Activated T-cell treated with anti-CD3 and anti-CD28 coated beads for 1 hour (primary cell): ENCODE measurements around the gene ATAD3C.
"Not testable (repeated sequence)": the region's sequence is repeated elsewhere in the genome, so short reads cannot be mapped to it uniquely, and the experiment has no call there.

Experiments used
- DNase-seq: peaks from one replicate; pipeline ENCODE4 v3.0.0-alpha.2; 2020; ENCODE audit warnings: low read depth

The ATAD3C gene

DNA sequence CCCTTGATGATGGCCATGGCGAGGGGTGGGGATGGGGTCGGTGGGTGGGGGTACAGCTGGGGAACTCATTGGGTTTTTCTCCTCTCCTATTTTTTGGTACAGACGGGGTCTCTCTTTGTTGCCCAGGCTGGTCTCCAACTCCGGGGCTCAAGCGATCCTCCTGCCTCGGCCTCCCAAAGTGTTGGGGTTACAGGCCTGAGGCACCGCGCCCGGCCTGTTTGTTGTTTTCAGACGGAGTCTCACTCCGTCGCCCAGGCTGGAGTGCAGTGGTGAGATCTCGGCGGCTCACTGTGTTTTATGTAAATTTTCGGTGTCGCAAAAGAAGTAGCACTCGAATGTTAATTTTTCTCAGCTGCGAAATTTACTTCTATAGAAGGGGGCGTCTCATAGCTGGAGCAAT is 2.9 kb upstream of the ATAD3C start:
- not testable (repeated sequence) for DNase-seq

DNA sequence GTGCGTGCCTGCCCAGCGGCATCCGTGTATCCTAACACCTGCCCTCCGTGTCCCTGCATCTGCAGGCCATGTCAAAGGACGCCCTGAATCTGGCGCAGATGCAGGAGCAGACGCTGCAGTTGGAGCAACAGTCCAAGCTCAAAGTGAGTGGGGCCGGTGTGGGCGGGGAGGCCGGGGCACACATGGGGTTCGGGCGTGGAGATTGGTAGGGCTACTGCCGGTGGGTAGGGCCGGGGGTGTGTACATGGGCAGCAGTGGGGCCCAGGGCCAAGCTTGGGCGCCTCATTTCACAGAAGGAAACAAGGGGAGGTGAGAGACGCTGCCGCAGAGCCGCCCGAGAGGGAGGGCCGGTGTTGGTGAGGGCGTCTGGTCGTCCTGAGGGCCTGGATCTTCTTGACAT is 1.1 kb downstream of the ATAD3C start:
- not testable (repeated sequence) for DNase-seq

DNA sequence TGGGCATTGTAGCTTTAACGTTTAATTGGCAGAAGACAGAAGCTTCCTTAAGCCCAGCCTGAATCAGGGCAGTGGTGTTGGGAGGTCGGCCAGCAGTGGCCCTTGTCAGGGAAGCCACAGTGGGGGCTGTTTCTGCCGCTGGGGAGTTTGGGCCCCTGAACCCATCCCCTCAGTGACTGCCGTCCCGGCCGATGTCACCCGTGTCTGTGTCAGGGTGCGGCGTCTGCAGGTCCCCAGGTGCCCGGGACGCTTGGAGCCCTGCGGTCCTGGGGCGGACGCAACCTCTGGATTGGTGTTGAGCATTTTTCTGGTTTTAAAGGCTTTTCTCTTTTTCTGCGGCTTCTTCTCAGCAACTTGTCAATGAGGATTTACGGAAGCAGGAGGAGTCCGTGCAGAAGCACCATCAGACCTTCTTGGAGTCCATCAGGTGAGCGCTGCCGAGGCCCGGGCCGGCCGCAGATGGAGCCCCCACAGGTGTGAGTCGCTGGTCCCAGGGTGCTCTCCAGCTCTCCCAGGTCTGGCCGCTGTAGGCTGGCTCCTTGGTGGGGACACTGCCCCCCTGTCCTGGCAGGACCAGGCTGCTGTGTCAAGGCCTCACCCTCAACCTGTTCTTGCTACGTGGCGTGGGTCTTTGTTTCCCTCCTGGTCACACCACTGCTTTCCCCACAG is 2.3 kb downstream of the ATAD3C start:
- DNase-seq = no peak

DNA sequence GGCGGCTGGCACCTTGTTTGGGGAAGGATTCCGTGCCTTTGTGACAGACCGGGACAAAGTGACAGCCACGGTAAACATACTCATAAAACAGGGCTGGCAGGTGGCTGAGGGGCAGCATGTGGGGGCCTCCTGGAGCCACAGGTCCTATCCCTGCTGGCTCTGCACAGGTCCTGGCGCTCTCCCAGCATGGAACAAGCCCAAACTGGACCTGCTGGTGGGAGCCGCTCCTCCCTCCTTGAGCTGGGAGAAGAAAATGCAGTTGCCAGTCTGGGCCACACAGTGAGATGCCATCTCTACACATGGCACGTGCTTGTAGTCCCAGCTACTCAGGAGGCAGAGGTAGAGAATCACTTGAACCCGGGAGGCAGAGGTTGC is 2.9 kb downstream of the ATAD3C start:
- not testable (repeated sequence) for DNase-seq

DNA sequence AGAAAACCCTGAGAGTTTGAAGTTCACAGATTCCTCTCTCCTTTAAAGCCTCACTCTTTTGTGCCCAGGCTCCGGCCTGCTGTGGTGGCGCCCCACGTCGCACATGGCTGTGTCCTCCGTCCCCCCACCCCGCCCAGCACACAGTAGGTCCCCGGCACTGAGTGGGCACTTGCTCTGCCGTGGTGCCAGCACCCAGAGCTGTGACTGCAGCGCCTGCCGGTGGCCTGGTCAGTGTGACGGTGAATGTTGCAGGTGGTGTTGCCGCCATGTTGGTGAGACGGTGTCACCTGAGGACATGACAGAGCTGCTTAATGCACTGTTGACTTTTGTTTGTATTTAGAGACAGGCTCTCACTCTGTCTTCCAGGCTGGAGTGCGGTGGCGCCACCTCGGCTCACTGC is 3.4 kb downstream of the ATAD3C start:
- DNase-seq = no peak

DNA sequence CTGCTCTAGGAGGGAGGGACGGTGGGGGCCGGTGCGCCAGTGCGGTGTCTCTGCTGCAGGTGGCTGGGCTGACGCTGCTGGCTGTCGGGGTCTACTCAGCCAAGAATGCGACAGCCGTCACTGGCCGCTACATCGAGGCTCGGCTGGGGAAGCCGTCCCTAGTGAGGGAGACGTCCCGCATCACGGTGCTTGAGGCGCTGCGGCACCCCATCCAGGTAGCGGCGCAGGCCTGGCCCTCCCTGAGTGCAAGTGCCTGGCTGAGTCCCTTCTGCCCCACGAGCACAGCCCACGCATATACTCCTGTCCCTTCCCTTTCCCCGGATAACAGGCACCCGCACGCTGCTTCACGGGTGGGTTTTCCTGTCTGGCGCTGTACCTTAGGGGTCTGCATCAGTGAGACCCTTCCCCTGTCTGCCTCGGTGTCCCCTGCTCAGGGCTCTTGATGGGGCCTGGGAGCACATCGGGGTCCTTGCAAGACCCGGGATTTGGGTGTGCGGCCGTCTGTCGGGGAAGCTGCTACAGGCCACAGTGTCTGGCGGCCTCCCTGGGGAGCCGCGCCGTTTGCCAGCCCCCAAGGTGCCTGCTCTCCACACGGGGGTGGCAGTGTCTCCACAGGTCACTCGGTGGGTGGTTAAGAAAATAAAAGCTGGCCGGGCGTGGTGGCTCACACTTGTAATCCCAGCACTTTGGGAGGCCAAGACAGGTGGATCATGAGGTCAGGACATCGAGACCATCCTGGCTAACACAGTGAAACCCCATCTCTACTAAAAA is 5.0 kb downstream of the ATAD3C start:
- not testable (repeated sequence) for DNase-seq

DNA sequence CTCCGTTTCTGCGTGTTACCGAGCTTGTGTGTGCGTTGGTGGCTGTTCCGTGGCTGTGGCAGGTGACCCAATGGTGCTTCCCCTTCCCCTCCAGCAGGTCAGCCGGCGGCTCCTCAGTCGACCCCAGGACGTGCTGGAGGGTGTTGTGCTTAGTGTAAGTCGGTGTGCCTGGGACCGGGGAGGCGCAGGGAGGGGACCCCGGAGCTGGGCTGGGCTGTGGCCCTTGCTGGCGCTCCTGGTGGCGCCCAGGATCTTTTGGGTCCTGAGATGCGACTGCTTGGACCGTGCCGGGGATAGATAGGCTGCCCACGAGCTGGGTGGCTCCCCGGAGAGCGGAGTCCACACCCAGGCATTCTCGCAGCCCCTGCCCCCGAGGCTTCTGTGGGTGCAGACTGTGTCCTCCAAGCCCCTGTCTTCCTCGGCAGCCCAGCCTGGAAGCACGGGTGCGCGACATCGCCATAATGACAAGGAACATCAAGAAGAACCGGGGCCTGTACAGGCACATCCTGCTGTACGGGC is 5.9 kb downstream of the ATAD3C start:
- DNase-seq = no peak

DNA sequence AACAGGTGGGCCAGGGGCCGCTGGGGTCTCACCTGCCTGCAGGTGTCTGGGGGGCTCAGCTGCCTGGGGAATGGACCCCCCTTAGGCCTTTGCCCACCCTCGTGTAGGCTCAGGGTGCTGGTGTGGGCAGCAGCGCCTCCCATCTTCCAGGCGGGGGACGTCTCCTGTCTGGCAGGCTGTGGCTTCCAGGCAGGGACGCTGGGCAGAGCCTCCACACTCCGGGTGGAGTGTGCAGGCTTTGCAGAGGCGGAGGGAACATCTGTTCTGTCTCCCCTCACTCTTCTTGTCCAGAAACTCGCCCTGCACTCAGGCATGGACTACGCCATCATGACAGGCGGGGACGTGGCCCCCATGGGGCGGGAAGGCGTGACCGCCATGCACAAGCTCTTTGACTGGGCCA is 6.4 kb downstream of the ATAD3C start:
- not testable (repeated sequence) for DNase-seq

DNA sequence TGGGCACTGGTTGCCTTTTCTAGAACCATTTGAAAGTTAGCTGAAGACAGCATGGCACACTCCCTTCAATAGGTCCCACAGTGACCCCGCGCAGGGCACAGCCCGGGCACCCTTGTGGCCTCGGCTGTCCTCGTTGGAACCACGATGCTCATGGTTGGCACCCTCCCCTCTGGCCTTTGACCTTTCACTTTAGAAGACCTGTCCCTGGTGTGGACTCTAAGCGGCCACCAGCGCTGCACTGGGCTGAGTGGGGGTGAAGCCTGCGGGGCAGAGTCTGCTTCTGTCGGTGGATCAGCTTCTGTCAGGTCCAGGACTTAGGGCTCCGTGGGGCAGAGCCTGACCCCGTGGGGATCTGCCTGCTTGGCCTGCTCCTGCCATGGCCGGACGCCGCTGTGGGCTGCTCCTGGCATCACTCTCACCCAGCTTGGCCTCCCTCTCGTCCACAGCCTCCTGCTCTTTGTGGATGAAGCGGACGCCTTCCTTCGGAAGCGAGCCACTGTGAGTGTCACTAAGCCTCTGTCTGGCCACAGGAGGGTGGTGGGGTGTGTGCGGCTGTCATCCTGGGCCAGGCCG is 7.3 kb downstream of the ATAD3C start:
- not testable (repeated sequence) for DNase-seq

DNA sequence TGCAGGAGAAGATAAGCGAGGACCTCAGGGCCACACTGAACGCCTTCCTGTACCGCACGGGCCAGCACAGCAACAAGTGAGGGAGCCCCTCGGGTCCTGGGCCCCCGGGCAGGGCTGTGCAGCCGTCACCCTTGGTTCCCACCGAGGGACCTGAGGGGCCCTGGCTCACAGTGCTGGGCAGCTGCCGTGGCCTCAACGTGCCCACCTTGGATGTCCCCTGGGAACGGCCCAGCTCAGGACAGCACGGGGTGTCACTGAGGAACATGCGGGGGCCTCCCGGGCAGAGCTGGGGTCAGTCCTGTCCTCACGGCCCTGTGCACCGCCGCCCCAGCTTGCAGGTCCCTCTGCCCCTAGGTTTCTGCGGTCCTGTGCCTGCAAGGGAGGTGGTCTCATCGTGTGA is 9.7 kb downstream of the ATAD3C start:
- not testable (repeated sequence) for DNase-seq

DNA sequence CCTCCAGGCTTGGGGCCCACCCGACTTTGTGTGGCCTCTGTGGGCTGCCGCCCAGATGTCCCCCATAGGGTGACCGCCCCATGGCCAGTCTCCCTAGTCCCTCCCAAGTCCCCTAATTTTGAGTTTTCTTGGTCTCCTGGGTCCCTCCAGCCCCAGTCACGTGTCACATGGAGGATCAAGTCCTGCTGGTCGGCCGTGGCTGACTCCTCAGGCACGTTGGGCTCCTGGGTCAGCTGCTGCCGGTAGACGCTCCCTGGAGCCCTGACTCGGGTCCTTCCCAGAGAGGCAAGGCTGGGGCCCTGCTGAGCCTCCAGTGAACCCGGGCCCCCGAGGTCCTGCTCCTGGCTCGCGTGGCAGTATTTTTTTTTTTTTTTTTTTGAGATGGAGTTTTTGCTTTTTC is 10.2 kb downstream of the ATAD3C start:
- DNase-seq = not testable (repeated sequence)

DNA sequence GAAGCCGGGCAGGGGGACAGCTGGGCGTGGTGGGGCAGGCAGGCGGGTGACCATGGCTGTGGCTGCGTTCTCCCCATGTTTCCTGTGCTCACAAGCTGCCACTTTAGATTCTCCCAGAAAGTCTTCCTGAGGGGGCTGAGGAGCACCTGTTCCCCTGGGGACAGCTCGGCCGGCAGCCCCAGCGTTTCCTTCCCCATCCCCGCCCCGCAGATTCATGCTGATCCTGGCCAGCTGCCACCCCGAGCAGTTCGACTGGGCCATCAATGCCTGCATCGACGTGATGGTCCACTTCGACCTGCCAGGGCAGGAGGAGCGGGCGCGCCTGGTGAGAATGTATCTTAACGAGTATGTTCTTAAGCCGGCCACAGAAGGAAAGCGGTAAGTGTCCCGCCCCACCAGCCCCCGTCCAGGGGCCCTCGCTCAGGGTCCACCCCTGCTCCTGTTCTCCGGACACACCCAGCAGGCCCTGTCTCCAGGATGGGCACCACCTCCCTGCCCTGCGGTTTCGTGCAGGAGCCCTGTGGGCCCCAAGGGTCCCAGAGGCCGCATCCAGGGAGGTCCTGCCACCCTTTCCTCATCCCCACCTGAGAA is 11.1 kb downstream of the ATAD3C start:
- DNase-seq = no peak

DNA sequence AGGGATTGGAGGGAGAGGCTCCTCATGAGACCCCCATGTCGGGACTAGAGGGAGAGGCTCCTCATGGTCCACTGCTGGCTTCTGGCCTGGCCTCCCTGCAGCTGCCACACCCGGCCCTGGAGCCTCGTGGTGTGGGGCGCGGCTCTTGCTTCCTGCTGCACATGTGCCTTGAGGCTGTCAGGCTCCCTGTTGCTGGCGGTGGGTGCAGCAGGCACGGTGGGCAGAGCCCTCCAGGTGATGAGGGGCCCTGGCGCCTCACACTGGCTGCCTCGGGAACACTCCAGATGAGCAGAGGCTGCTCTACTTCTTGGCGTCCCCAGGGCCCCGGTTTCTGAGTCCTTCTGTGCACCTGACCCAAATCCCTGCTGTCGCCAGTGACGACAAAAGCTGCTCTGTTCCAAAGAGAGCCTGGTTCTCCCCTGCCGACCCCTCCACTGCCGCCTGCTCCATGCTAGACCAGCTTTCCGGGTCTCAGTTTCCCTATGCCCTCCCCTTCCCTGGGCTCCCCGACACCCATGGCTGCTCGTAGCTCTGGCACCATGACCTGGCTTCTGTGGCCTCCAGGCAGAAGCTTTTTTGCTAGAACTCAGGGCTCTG is 12.3 kb downstream of the ATAD3C start:
- DNase-seq = no peak

DNA sequence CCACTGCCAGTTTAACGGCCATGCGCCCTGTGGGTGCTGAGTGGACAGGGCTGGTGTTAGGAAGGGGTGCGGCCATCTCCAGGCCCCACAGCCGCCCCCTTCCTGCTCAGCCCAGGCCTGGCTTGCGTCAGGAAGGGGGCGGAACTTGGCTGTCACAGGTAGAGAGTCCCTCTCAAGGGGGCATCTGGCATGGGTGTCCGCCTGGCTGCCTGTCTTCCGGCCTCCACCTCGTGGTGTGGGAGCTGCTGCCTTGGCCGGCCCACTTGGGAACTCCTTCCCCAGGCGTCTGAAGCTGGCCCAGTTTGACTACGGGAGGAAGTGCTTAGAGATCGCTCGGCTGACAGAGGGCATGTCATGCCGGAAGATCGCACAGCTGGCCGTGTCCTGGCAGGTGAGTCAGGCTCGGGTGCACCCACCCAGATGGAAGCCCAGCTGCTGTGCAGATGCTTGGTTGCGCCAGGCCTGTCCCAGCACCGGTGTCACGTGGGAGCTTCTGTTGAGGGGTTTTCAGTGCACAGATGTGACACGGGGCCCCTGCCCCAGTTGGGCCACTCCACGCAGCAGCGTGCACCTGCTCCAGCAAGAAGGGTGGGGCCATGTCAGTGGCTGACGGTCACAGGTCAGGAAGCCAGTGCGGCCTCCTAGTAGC is 13.0 kb downstream of the ATAD3C start:
- DNase-seq = no peak

DNA sequence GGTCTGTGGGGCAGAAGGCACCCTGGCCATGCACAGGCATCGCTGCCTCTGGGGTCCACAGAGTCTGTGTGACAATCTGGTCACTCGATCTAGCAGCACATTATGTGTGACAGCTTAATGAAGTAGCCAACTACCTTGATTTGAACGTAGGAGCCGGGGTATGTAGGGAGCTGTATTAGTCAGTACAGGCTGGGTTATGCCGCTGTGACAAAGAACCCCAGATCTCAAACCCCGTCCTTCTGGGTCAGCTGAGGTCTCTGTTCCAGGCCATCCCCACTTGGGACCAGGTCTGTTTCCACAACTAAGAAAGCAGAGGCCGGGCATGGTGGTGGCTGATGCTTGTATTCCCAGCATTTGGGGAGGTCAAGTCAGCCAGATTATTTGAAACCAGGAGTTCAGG is 13.8 kb downstream of the ATAD3C start:
- DNase-seq = no peak

DNA sequence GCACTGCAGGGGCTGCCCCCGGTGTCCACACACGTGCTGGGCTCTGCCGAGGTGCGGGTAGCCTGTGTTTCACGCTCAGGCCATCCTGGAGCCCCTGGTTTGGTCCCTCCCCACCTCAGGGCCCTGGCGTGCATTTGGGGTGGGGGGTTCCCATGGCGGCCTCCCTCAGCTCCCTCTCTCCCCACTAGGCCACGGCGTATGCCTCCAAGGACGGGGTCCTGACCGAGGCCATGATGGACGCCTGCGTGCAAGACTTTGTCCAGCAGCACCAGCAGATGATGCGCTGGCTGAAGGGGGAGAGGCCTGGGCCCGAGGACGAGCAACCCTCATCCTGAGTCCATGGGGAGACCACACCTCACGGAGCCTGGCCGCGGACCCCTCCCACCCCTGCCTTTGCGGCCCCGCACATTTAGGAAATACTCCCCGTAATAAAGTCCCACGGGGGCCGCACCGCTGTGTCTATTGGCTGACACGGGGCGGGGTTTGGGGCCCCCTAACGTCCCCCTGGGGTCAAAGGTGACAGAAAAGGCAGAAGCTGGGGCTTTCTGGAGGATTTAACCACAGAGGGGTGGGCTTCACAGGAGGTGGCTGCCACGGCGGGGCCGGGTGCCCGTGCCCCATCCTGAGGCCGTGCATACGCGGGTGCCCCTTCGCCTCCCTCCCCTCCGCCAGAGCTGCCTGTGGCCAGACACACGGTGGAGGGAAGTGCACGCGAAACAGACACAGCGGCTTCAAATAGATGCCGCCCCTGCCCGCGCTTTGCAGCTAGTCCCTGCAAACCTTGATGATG is 18.9 kb downstream of the ATAD3C start:
- DNase-seq = not testable (repeated sequence)

DNA sequence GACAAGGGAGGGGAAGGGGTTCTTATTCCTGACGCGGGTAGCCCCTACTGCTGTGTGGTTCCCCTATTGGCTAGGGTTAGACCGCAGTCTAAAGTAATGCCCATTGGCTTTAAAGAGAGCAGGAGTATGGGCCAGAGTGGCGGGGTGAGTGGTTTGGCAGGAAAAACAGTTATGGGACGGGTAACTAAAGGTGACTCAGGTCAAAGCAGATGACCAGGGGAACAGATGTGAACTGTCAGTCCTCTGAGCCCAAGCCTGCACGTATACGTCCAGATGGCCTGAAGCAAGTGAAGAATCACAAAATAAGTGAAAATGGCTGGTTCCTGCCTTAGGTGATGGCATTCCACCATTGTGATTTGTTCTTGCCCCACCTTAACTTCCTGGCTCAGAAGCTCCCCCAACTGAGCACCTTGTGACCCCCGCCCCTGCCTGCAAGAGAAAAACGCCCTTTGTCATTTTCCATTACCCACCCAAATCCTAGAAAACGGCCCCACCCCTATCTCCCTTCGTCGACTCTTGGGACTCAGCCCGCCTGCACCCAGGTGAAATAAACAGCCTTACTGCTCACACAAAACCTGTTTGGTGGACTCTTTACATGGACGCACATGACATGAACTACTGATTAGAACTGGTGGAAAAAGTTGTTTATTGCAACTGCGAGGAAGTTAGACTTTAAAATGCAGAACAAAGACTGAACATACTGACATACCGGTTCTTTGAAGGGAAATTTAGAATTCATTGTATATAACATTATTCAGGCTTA is 21.3 kb downstream of the ATAD3C start:
- DNase-seq = no peak

DNA sequence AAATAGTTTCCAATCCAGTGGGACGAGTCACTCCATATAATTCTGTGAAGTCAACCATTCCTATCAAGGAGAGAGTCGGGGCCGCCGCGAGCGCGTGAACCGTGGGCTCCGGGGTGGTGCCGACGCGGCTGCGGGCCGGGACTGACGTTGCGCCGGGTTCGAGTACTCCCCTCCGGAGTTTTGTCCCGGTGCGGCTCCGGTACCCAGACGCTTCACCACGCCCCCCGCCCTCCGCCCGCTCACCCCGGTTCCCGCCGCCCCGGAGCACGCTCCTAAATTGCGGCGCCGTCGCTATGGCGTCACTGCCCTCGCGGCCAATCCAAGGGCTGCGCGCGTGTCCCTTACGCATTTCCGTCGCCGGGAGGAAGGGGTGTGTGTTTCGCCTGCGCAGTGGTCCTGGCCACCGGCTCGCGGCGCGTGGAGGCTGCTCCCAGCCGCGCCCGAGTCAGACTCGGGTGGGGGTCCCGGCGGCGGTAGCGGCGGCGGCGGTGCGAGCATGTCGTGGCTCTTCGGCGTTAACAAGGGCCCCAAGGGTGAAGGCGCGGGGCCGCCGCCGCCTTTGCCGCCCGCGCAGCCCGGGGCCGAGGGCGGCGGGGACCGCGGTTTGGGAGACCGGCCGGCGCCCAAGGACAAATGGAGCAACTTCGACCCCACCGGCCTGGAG is 22.0 kb downstream of the ATAD3C start, which contains the start of gene ATAD3B:
Gene ATAD3B, plus strand, starts transcription at position 377 of the 664 bp plus-strand sequence. Its CDS starts 120 bp downstream, at position 497.
- DNase-seq = peak; percentile 82

DNA sequence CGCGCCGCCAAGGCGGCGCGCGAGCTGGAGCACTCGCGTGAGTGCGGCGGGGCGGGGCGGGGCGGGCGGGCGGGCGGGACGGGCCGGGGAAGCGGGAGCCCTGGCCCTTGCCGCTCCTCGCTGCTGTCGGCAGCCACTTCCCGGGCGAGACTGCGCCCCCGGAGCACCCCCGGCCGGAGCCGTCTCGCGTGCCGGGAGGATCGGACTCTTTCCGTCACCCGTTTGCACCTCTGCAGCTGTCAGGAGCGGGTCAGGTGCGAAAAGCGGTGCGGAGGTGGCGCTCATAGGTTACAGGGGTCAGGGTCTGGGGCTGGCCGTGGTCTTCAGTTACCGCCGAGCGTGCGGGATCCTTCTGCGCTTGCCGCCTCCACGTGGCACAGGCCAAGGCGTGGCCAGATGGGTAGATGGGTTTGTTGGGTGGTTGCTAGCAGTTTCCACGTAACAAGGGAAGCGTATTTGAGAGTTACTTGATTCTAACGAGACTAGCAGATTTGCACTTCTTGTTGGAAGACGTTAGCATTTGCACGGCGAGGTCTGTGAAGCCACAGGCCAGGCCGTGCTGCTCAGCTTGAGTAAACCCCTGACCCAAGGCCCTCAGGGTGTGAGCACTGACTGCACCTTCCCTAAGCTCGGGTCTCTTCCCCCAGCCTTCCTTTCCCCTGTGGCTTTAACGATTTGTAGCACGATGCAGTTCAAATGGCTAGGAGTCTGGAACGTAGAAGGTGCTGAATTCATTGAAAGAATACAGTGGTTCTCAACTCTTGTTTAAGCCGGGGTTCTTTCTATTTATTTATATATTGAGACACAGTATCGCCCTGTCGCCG is 22.8 kb downstream of the ATAD3C start:
- not testable (repeated sequence) for DNase-seq
